NCI-H345 treated with DMSO at 0.1 percent for 48 hours (cell line): ENCODE data around the gene ACER3.
"Not testable (repeated sequence)": the region's sequence is repeated elsewhere in the genome, so short reads cannot be mapped to it uniquely, and the experiment has no call there.

Experiments used
- DNase-seq: peaks from one replicate; lab custom pipeline; 2025; ENCODE audit not compliant: unreplicated experiment; lab: John Stamatoyannopoulos, UW

Gene ACER3

GRCh38 chr11:76836613-76837291 is 24.0 kb upstream of the ACER3 start:
- no peak for DNase-seq

GRCh38 chr11:76837696-76838677 is 22.7 kb upstream of the ACER3 start:
- no peak for DNase-seq

GRCh38 chr11:76838678-76839068 is 22.0 kb upstream of the ACER3 start:
- DNase-seq = no peak

GRCh38 chr11:76839311-76839710 is 21.4 kb upstream of the ACER3 start:
- no peak for DNase-seq

GRCh38 chr11:76841923-76842452 is 18.7 kb upstream of the ACER3 start:
- peak; percentile 9 for DNase-seq

- no peak for DNase-seq
Observed at GRCh38 chr11:76843907-76844306, 16.8 kb upstream of the ACER3 start.

- no peak for DNase-seq
Observed at GRCh38 chr11:76844511-76844910, 16.2 kb upstream of the ACER3 start.

GRCh38 chr11:76845069-76845468 is 15.6 kb upstream of the ACER3 start:
- no peak for DNase-seq

- no peak for DNase-seq
Observed at GRCh38 chr11:76846441-76846840, 14.3 kb upstream of the ACER3 start.

- DNase-seq = no peak
Observed at GRCh38 chr11:76849376-76849775, 11.3 kb upstream of the ACER3 start.

GRCh38 chr11:76850130-76850529 is 10.6 kb upstream of the ACER3 start:
- DNase-seq = no peak

- DNase-seq = no peak
Observed at GRCh38 chr11:76850815-76851214, 9.9 kb upstream of the ACER3 start.

- DNase-seq = no peak
Observed at GRCh38 chr11:76854709-76855108, 6.0 kb upstream of the ACER3 start.

- DNase-seq = not testable (repeated sequence)
Observed at GRCh38 chr11:76855670-76856069, 5.0 kb upstream of the ACER3 start.

- no peak for DNase-seq
Observed at GRCh38 chr11:76856106-76856505, 4.6 kb upstream of the ACER3 start.

- DNase-seq = no peak
Observed at GRCh38 chr11:76856571-76856970, 4.1 kb upstream of the ACER3 start.

- no peak for DNase-seq
Observed at GRCh38 chr11:76857781-76858410, 2.8 kb upstream of the ACER3 start.

- DNase-seq = no peak
Observed at GRCh38 chr11:76859708-76860227, 950 bp upstream of the ACER3 start.

- no peak for DNase-seq
Observed at GRCh38 chr11:76861490-76861953, 804 bp downstream of the ACER3 start.

GRCh38 chr11:76862794-76863193 is 2.1 kb downstream of the ACER3 start:
- not testable (repeated sequence) for DNase-seq

GRCh38 chr11:76863196-76863777 is 2.6 kb downstream of the ACER3 start:
- DNase-seq = no peak
